Astrocyte (in vitro differentiated cells and primary cell): Measurements from ENCODE around the gene PPFIA1. TPM values are rescaled to one million over a fixed set of nuclear protein-coding genes. Genes with fewer than 3 reads are reported as not detected.

ENCODE experiments used
- DNase-seq: peaks from one replicate; pipeline ENCODE4 v3.0.0-alpha.2; 2010; ENCODE audit warnings: low read depth
- FAIRE-seq: peaks from 2 replicates; lab custom pipeline; 2011; peaks lifted over from hg19 to GRCh38; lab: Jason Lieb, UNC
- H2AFZ ChIP-seq: 2 replicates; pipeline ENCODE4 v1.6.0; 2012; ENCODE audit warnings: low read depth, low read length, inconsistent platforms
- H3K27ac ChIP-seq: 2 replicates; pipeline ENCODE4 v1.5.1; 2011; ENCODE audit warnings: low read depth, low read length, inconsistent platforms
- H3K27me3 ChIP-seq: 2 replicates; pipeline ENCODE4 v1.6.0; 2011; ENCODE audit warnings: low read length, inconsistent platforms; ENCODE audit not compliant: insufficient read depth
- H3K36me3 ChIP-seq: 2 replicates; pipeline ENCODE4 v1.5.1; 2011; ENCODE audit warnings: low read length, inconsistent platforms; ENCODE audit not compliant: insufficient read depth
- H3K4me1 ChIP-seq: 2 replicates; pipeline ENCODE4 v1.5.1; 2011; ENCODE audit warnings: low read length, inconsistent platforms; ENCODE audit not compliant: insufficient read depth
- H3K4me2 ChIP-seq: 2 replicates; pipeline ENCODE4 v1.6.0; 2012; ENCODE audit warnings: low read length, inconsistent platforms
- H3K4me3 ChIP-seq: 2 replicates; pipeline ENCODE4 v1.5.1; 2011; ENCODE audit warnings: low read depth, mild to moderate bottlenecking, low read length, inconsistent platforms; ENCODE audit not compliant: insufficient read depth
- H3K79me2 ChIP-seq: 2 replicates; pipeline ENCODE4 v1.6.0; 2012; ENCODE audit warnings: mild to moderate bottlenecking, low read length, inconsistent platforms; ENCODE audit not compliant: insufficient read depth
- H3K9ac ChIP-seq: 2 replicates; pipeline ENCODE4 v1.6.0; 2012; ENCODE audit warnings: mild to moderate bottlenecking, low read length, inconsistent platforms
- H3K9me3 ChIP-seq: 2 replicates; pipeline ENCODE4 v1.5.1; 2012; ENCODE audit warnings: low read depth, mild to moderate bottlenecking, low read length, inconsistent platforms; ENCODE audit not compliant: insufficient read depth
- H4K20me1 ChIP-seq: 2 replicates; pipeline ENCODE4 v1.6.0; 2012; ENCODE audit warnings: low read length, inconsistent platforms; ENCODE audit not compliant: insufficient read depth
- H3K27ac Mint-ChIP-seq: one replicate; pipeline ENCODE4 v1.8.0; 2021; ENCODE audit warnings: mild to moderate bottlenecking, mixed read lengths; ENCODE audit not compliant: unreplicated experiment
- H3K27me3 Mint-ChIP-seq: one replicate; pipeline ENCODE4 v1.8.0; 2021; ENCODE audit warnings: low read depth, mixed read lengths; ENCODE audit not compliant: unreplicated experiment
- H3K36me3 Mint-ChIP-seq: one replicate; pipeline ENCODE4 v1.8.0; 2021; ENCODE audit warnings: low read depth, mixed read lengths; ENCODE audit not compliant: unreplicated experiment
- H3K4me1 Mint-ChIP-seq: one replicate; pipeline ENCODE4 v1.8.0; 2021; ENCODE audit warnings: low read depth, mixed read lengths; ENCODE audit not compliant: unreplicated experiment
- H3K4me3 Mint-ChIP-seq: one replicate; pipeline ENCODE4 v1.8.0; 2021; ENCODE audit warnings: mild to moderate bottlenecking, moderate library complexity, mixed read lengths; ENCODE audit not compliant: unreplicated experiment
- H3K9me3 Mint-ChIP-seq: one replicate; pipeline ENCODE4 v1.8.0; 2021; ENCODE audit warnings: mild to moderate bottlenecking, mixed read lengths; ENCODE audit not compliant: unreplicated experiment
- CTCF ChIP-seq: IDR thresholded peaks from 2 replicates; pipeline ENCODE4 v1.5.1; 2011; ENCODE audit warnings: low read depth, mild to moderate bottlenecking, inconsistent platforms, low read length, moderate library complexity; ENCODE audit not compliant: insufficient read depth
- EZH2 ChIP-seq: IDR thresholded peaks from 2 replicates; pipeline ENCODE4 v1.6.1; 2012; ENCODE audit warnings: mild to moderate bottlenecking, low read length, inconsistent platforms; ENCODE audit not compliant: insufficient read depth
- total RNA-seq: library from RNA; stranded (reverse); gene quantifications from 2 replicates; pipeline ENCODE4 v1.2.1, GENCODE V29; 2021

The PPFIA1 gene
- total RNA-seq, 1 donor from 2014 or later, result 54.7 TPM

DNA sequence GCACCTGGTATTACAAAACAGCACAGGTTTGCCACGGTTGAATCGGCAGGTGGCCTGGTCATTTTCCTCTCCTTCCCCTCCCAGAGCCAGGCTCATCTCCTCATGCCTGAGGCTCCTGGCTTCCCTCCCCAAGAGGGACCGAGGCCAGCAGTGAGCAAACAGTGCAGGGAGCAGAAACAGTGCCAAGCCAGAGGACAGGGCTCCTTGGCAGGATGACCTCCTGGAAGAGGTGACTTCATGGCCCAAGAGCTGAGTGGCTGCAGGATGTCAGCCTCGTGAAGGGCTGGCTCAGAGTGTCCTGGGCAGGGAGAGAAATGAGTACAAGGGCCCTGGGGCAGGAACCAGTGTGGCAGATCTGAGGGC is 22.8 kb upstream of the PPFIA1 start:
- H3K27ac ChIP-seq, result no peak overlapping the region
- TF ChIP-seq EZH2 (no peak), CTCF (no peak)
- H2AFZ ChIP-seq, result peak overlapping the region; percentile 14
- Mint-ChIP-seq H3K4me1 (peaks cover 33% of the 10 kb centered on the region), H3K4me3 (no peak overlapping the region), H3K27ac (no peak overlapping the region), H3K36me3 (no peaks in the 10 kb centered on the region), H3K9me3 (peaks cover 3% of the 10 kb centered on the region), H3K27me3 (no peaks in the 10 kb centered on the region)
- H3K36me3 ChIP-seq, result no peaks in the 10 kb centered on the region
- H3K9me3 ChIP-seq, result no peaks in the 10 kb centered on the region
- FAIRE-seq (no peak), DNase-seq (no peak)
- H3K27me3 ChIP-seq, result no peaks in the 10 kb centered on the region
- H3K4me2 ChIP-seq, result peak overlapping the region; percentile 53
- no peak overlapping the region for H3K4me3 ChIP-seq
- peak overlapping the region; percentile 19 for H3K9ac ChIP-seq
- peaks cover 49% of the 10 kb centered on the region for H3K4me1 ChIP-seq
- H4K20me1 ChIP-seq, result no peaks in the 10 kb centered on the region
- H3K79me2 ChIP-seq, result no peaks in the 10 kb centered on the region

DNA sequence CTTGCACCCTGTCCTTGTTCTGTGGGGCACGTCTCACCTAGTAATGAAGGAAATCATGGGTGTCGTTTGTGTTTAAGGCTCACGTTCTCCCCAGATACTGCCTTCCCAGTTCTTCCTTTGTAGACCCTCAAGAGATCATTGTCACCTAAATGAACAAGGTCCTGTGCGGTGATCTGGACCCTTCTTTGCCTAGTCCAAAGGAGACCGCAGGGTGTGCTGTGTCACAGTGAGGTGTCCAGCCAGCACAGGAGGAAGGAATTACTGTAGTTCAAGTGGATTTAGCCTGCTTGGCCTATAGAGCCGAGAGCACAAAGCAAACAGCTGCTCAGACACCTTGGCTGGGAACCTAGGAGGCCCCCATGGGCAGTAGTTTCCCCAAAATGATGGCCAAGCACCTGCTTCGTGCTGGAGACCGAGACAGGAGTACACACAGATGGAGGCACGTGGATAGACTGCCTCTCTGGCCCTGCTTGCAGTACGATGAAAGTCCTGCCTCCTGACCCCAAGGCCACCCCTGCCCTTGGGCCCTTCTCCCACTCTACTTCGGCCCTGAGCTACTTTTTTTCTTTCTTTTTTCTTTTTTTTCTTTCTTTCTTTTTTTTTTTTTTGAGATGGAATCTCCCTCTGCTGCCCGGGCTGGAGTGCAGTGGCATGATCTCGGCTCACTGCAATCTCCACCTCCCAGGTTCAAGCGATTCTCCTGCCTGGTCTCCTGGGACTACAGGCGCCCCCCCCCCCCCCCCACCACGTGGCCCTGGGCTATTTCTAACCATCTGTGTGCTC is 19.4 kb upstream of the PPFIA1 start:
- TF ChIP-seq CTCF (no peak), EZH2 (no peak)
- no peak for FAIRE-seq
- no peak overlapping the region for H3K9ac ChIP-seq
- H3K36me3 ChIP-seq, result no peaks in the 10 kb centered on the region
- no peaks in the 10 kb centered on the region for H3K36me3 Mint-ChIP-seq
- H3K4me3 Mint-ChIP-seq, result no peak overlapping the region
- H3K4me1 ChIP-seq, result peaks cover 22% of the 10 kb centered on the region
- no peaks in the 10 kb centered on the region for H3K27me3 ChIP-seq
- H3K27me3 Mint-ChIP-seq, result no peaks in the 10 kb centered on the region
- peaks cover 3% of the 10 kb centered on the region for H3K9me3 Mint-ChIP-seq
- H3K4me3 ChIP-seq, result no peak overlapping the region
- H2AFZ ChIP-seq, result no peak overlapping the region
- no peaks in the 10 kb centered on the region for H3K9me3 ChIP-seq
- no peaks in the 10 kb centered on the region for H3K79me2 ChIP-seq
- no peak overlapping the region for H3K27ac Mint-ChIP-seq
- H3K4me2 ChIP-seq, result no peak overlapping the region
- no peak for DNase-seq
- H4K20me1 ChIP-seq, result no peaks in the 10 kb centered on the region
- no peak overlapping the region for H3K27ac ChIP-seq
- H3K4me1 Mint-ChIP-seq, result peaks cover 11% of the 10 kb centered on the region

GRCh38 chr11:70251659-70252321 is 18.7 kb upstream of the PPFIA1 start:
- H3K27ac Mint-ChIP-seq, result no peak overlapping the region

More at GRCh38 chr11:70251659-70252321, 18.7 kb upstream of the PPFIA1 start:
- H3K27ac ChIP-seq, result peak overlapping the region; percentile 38
- H3K4me1 Mint-ChIP-seq, result peaks cover 7% of the 10 kb centered on the region
- H3K4me3 Mint-ChIP-seq, result no peak overlapping the region
- H3K9ac ChIP-seq, result peak overlapping the region; percentile 14
- H4K20me1 ChIP-seq, result no peaks in the 10 kb centered on the region
- DNase-seq (peak; percentile 69), FAIRE-seq (no peak)
- H3K27me3 Mint-ChIP-seq, result no peaks in the 10 kb centered on the region
- H3K9me3 ChIP-seq, result no peaks in the 10 kb centered on the region
- H3K36me3 Mint-ChIP-seq, result no peaks in the 10 kb centered on the region
- peak overlapping the region; percentile 55 for H2AFZ ChIP-seq
- TF ChIP-seq CTCF (no peak), EZH2 (no peak)
- no peaks in the 10 kb centered on the region for H3K79me2 ChIP-seq
- no peak overlapping the region for H3K4me3 ChIP-seq
- H3K36me3 ChIP-seq, result no peaks in the 10 kb centered on the region
- H3K9me3 Mint-ChIP-seq, result peaks cover 3% of the 10 kb centered on the region
- peaks cover 16% of the 10 kb centered on the region for H3K4me1 ChIP-seq
- H3K4me2 ChIP-seq, result peak overlapping the region; percentile 29
- no peaks in the 10 kb centered on the region for H3K27me3 ChIP-seq
